T-helper 1 cell (primary cell): ENCODE measurements around the gene NLRP3.
"Not testable (repeated sequence)": the region's sequence is repeated elsewhere in the genome, so short reads cannot be mapped to it uniquely, and the experiment has no call there.

Experiments
- DNase-seq, 5 donors: peaks; one replicate each; pipeline ENCODE4 v3.0.0-alpha.2; 2012 to 2020

Gene NLRP3

DNA sequence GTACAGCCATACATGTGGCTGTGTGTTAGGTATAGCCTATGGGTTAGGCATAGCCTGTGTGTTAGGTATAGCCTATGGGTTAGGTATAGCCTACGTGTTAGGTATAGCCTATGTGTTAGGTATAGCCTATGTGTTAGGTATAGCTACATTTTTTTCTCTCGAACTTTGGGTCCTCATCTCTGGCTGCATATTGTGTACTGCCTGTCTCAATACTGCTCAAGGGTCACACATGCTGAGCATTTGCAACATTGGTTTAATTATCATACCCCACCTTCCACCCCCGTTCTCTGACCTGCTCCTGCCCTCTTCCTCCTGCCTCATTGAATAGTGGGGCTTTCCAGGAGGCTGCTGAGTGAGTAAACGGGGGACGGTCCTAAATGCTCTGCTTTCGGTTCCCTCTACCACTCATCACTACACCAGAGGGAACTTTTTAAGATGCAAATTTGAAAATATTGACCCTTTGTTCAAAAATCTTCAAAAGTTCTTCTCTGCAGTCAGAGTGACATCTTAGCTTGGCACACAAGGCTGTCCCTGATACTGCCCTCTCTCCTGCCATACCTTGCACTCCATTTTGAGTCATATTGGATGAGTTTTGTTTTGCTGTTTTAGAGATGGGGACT, 24.1 kb downstream of the NLRP3 start:
- no peak for DNase-seq

DNA sequence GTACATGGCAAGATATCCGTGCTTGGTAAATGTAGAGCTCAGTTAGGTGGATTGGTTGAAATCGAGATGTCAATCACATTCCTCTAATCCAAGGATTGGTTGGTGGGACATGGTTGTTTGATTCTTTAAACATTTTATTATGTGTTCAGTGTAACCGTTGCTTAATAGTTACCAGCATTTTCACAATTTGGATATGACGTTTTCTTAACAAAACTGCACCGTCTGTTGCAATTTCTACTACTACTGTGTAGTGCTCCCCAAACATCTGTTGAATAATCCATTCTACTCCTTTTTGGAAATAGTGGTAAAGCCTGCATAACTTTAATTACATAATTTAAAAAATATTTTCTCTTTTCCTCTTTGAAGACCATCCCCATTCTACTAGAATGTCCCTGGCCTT, 25.6 kb downstream of the NLRP3 start:
- no peak for DNase-seq

DNA sequence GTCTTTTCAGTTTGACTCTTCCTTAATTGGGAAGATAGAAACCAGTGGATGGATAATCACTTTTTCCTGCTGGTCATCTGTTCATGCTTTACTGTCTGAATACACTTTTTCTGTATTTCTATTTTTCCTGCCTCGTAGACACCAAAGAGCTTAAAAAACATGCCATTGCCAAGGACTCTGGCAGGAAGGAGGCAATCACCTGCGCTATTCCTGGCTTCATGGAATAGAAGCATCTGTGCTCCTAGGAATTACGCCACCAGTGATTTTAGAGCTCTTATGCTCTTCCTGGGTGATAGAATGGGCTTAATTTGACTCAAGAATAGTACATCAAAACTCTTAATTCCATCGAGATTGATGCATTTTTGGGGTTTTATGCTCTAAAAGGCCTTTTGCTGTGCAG, 26.2 kb downstream of the NLRP3 start:
- no peak for DNase-seq

DNA sequence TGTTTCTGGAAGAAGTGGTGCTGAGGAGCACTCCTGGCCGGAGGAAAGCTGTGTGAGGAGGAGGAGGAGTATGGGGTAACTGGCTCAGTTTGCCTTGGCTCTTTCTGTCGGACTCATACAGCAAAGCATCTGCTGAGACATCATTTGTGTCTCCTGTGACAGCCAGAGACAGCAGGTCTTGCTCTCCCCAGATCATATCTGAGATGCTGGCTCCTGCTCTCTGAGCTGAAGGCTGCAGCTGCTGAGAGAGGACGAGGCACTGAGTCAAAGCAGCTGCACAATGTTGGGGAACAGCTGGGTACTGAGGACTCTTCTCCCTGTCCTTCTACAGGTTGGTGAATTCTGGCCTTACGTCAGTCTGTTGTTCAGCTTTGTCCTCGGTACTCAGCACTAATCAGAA, 27.7 kb downstream of the NLRP3 start:
- DNase-seq, result no peak

DNA sequence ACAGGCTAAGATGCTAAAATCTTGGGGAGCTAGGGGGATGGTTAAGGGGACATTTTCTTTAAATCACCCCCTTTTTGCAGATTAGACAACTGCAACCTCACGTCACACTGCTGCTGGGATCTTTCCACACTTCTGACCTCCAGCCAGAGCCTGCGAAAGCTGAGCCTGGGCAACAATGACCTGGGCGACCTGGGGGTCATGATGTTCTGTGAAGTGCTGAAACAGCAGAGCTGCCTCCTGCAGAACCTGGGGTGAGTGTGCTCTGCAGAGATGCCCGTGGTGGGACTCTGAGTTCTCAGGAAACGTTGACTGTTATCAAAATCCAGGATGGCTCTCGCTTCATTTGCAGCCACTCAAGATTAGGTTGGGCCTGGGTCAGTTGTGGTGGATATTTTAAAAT, 28.6 kb downstream of the NLRP3 start:
- no peak for DNase-seq

DNA sequence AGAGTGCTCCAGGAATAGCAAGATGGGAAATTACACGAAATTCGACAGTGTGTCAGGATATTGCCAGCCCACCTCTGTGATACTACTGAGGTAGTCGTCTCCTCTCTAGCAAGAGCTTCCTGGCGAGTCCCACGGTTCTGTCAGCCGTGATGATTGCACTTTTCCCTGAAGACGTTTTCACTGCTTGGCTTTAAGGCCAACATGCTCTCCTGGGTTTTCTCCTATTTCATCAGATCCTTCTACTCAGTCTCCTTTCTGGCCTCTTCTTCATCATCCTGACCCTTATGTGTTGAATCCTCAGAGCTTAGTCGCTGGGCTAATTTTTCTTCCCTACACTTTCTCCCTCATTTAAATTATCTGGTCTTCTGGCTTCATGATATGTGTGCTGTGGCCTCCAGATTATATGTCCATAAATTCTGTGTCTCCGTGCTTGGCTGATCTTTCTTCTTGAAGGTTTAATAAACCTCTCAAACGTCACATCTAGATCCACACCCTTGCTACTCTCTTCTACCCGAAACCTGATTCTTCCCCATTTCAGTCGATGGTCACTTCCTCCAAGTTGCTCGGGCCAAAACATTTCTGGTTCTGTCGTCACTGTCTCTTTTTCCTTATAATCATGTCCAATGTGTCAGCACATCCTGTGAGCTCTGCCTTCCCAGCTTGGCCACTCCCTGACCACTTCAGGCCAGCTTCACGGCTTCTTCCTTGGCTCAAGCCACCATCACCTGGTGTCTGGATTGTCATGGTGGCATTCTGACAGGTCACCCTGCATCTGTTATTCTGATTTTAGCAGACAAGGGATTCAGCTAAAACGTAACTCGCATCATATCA, 29.8 kb downstream of the NLRP3 start:
- DNase-seq, result no peak

DNA sequence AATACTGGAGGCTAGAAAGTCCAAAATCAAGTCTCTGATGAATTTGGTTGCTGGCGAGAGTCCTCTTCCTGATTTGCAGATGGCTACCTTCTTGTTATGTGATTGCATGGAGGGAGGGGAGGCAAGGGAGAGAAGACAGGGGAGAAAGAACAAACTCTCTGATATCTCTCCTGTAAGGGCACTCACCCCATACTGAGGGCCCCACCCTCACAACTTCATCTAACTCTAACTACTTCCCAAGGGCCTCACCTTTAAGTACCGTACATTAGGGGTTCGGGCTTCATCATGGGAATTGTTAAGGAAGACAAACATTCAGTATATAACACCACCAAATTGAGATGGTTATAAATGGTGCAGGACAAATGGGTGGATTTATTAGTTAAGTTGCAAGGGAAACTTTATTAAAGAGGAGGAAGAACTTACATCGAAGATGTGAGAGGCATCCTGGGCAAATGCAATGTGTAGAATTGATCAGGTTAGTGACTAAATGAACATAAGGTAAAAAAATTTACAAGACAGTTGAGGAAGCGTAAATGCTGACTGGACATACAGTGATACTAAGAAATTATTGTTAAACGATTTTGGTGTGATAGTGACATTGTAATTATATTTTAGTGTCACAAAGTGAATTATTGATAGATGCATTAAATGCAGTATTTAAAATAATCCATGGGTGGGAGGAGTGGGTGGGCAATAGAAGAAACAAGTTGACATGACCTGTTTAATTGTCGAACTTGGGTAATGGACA, 31.4 kb downstream of the NLRP3 start:
- no peak for DNase-seq

DNA sequence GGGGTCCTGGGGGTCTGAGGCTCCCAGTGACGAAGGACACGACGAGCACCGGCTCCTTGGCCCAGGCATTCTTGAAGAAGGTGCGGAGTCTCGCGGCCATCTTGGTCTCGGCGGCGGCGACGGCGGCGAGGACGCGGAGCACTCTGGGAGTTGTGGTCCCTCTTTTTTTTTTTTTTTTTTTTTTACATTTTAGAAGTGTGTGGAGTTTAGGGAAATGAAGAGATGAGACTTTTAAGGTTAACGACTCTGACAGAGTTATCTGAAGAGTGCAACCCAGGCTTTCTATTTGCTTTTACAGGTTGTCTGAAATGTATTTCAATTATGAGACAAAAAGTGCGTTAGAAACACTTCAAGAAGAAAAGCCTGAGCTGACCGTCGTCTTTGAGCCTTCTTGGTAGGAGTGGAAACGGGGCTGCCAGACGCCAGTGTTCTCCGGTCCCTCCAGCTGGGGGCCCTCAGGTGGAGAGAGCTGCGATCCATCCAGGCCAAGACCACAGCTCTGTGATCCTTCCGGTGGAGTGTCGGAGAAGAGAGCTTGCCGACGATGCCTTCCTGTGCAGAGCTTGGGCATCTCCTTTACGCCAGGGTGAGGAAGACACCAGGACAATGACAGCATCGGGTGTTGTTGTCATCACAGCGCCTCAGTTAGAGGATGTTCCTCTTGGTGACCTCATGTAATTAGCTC, 32.3 kb downstream of the NLRP3 start:
- peak in 2 of 5 donors; percentile 4 to 11 for DNase-seq

DNA sequence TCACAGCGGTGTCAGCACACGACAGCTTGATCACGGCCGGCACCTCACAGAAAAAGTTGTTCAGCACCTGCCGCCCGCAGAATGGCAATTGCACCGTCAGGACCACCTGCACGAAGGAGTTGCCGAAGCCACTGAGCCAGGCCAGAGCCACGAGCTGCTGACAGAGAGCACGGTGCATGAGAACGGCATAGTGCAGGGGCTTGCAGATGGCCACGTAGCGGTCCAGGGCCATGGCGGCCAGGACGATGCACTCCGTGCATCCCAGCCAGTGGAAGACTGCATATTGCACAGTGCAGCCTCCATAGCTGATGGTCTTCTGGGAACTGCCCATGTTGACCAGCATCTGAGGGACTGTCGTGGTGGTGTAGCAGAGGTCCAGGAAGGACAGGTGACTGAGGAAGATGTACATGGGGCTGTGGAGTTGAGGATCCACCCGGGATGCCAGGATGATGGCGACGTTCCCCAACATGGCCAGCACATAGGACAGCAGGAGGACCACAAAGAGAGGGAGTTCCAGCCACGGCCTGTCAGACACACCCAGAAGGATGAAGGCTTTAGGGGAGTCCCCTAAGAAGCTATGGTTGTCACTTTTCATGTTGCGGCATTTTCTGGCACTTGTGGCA, 35.5 kb downstream of the NLRP3 start:
- DNase-seq, result no peak

DNA sequence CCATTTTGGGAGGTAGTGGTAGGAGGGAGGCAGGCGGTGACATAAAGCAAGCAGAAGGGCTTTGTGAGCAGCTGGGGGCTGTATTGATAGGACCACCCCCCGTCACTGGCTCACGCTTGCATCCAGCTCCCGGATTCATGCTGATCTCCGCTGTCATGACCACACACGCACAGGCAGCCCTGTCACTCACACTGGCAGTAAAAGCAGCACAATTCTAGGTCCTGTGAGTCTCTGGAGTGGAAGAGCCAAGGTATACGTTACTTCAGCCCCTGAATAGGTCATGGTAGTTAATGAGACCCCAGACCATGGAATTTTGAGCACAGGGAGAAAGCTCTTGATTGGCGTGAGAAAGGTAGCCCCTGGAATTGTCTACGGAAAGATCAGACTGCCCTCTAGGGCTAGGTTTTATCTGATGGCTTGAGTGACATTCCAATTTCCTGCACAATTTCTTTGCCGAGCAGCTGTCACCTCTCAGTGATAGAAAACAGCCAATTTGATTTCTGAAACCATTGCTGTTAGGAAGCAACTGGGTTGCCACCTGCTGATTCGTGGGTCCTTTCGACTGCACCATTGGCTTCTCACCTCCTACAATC, 36.6 kb downstream of the NLRP3 start:
- no peak for DNase-seq

DNA sequence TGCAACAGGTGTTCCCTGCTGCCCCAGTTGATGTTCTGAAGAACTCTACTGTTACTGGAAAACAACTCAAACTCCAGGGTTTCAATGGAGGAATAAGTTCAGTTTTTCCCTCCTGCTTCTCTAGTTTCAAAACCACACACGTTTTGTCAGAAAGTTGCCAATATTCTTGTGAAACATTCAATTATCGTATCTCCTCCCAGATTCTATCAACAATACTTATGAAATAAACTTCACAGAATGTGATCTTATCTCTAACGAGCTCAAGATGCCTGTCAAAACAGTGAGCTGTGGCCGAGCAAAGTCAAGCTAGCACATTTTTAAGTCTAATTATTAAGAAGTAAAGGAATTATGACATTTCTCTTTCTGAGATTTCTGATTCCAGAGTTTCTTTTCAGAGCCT, 37.3 kb downstream of the NLRP3 start:
- no peak for DNase-seq

DNA sequence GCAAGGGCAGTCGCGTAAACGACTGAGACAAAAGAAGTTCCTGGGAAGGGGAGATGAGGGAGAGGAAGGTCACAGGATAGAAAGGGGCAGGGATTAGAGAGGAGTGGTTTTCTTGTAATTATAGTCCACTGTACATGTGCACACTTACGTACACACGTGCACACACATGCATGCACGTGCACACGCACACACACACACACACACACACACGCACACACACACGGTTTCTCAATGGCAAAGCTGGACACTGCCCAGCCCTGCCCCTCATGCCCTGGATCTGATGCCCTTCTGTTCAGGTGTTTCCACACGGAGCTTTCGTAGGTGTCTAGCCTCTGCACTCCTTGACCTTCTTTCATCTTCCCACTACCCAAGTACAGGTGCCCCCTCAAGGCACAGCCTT, 38.0 kb downstream of the NLRP3 start:
- no peak for DNase-seq

DNA sequence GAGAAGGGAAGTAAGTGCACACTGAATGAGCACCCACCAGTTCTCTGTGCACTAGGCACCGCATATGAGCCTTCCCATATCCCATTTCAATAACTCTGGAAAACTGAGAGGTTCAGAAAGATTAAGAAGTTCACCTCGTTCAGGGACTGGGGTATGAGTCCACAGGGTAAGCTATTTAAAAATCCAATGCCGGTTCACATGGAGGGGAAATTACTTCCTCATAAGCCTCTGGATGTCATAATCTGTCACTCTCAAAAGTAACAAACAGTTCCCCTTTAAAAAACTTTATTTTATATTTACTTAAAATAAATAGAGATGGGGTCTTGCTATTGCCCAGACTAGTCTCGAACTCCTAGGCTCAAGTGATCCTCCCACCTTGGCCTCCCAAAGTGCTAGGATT, 40.0 kb downstream of the NLRP3 start:
- DNase-seq, result no peak

DNA sequence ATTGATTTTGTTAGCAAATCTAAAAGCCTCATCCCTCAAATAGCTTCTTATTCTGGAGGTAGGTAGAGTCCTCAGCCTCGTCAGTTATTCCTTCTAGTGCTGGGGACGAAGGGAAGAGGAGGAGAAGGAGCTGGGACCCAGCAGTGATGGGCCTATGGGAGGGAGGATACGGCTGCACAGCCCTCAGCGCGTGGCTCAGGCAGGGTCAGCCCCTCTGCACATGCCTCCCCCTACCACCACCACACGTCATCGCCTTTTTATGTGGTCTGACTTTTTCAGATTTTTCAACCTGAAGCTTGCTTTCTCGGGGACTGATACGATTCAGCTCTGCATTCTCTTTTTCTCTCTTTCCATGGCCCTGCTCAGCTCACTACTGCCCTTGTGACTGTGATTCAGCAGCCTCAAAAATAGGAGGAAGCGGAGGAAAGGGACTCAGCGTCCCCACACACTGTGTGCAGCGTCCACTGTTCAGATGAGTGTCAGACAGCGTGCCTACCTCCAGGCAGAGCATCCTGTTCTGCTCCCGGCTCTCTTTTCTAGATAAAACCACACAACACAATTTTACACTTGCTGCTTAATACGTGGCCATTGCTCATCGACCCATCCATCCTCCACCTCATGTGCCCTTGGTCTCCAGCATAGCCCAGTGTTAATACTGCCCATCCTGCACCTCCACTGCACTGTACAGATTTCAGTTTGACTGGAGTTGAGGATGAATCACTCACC, 41.1 kb downstream of the NLRP3 start:
- DNase-seq, result no peak

DNA sequence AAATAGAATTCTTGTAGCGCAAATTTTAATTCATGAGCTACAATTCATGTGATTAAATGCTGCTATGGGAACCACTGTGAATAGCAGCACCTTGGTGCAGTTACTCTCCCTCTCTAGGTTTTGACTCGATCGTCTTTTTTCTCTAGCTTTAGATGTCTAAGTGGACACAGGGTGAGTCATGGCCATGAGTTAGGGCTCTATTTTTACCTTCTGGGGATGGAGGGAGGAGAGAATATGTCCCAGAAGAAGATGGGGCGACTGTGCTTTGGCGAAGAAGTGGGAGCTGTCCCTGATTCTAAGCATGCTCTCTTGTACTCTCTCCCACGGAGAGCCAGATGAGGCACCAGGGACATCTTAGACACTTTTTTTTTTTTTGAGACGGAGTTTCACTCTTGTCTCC, 43.5 kb downstream of the NLRP3 start:
- no peak for DNase-seq

DNA sequence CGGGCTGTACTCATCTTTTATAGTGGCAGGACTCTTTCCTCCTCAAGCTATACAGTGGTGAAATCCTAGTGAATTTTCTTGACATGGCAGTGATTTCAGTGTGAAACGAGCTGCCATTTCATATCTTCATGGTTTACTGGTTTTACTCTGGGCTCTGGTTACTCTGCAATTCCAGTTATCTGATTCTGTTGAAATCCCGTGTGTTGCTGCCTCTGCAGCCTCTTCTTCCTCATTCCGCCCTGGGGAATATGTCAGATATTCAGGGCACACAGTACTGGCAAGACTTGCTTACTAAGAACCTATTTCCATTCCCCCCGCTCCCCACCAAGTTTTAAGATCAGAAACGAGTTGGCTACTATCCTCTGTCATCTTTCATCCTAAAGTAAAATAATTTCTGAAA, 49.8 kb downstream of the NLRP3 start:
- no peak for DNase-seq

DNA sequence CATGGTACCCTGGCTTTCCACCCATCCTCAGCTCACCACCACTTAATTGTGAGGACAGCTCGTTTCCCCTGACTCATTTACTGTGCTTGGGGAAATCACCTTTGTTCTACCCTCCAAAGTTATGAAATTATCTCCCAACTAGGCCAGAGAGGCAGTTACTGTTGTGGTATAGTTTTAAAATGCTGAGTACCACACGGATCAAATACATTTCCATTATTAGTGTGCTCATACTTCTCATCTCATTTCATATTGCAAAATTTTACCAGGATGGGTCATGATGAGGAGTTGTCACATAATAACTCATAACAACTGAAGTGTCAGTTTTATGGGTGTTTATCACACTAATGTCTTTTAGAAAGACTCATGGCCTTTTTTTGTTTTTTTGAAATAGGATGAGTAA, 51.2 kb downstream of the NLRP3 start:
- no peak for DNase-seq

DNA sequence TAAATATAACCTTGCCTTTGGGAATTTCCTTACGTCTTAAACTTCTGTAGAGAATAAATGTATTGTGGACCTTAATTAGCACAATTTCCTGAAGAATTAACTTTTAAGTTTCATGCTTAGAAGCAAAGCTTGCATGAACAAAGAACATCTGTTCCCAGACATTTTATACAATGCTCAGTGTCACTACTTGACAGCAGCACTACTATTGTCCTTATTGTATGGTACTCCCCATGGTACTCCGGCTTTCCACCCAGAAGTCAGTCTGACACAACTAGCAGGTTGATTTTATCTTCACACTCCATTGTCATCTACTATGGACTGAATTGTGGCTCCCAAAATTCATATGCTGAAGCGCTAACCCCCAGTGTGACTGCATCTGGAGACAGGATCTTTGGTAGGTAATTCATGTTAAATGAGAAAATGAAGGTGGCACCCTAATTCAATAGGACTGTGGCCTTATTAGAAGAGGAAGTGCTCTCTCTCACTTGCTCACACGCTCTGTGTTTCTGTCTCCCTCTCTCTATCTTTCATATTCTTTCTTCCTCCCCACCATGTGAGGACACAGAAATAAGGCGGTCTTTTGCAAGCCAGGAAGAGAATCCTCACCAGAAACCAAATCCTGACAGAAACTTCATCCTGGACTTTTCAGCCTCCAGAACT, 52.6 kb downstream of the NLRP3 start:
- DNase-seq, result no peak

DNA sequence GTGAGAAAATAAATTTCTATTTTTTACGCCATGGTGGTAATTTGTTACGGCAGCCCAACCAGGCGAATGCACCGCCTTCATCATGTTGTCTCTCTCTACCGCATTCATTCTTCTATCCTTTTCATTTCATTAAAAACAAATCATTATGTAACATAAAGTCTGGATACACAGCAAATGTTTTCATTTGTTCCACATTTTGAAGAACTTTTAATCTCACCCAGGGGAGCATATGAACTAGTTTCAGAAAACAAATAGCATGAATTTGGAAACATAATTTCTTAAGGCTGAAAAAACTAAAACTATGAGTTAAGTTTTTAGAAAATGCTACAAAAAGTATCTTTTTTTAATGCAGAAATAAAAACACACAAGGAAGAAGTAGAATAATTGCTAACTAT, 53.2 kb downstream of the NLRP3 start:
- DNase-seq, result no peak

DNA sequence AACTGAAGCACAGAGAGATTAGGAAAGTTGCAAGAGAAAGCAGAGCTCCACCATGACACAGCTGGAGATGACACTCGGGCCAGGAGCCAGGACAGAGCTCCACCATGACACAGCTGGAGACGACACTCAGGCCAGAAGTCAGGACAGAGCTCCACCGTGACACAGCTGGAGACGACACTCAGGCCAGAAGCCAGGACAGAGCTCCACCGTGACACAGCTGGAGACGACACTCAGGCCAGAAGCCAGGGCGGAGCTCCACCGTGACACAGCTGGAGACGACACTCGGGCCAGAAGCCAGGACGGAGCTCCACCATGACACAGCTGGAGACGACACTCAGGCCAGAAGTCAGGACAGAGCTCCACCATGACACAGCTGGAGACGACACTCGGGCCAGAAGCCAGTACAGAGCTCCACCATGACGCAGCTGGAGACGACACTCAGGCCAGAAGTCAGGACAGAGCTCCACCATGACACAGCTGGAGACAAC, 55.0 kb downstream of the NLRP3 start:
- not testable (repeated sequence) for DNase-seq

DNA sequence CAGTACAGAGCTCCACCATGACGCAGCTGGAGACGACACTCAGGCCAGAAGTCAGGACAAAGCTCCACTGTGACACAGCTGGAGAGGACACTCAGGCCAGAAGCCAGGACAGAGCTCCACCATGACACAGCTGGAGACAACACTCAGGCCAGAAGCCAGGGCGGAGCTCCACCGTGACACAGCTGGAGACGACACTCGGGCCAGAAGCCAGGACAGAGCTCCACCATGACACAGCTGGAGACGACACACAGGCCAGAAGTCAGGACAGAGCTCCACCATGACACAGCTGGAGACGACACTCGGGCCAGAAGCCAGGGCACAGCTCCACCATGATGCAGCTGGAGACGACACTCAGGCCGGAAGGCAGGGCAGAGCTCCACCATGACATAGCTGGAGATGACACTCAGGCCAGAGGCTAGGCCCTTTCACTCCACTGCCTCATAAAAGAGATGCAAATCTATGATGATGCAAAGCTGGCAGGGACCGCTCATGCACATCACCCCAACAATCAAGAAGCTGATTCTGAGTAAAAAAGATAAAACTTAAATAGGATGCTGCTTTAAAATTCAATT, 55.6 kb downstream of the NLRP3 start:
- no peak for DNase-seq
